GM18502 (cell line): ENCODE data around the gene TVP23B.
"Not testable (repeated sequence)": the region's sequence is repeated elsewhere in the genome, so short reads cannot be mapped to it uniquely, and the experiment has no call there.

Source experiments
- ATAC-seq: cut with Tn5 transposase; IDR thresholded peaks from one replicate; pipeline ENCODE4 v1.9.1; 2021; ENCODE audit warnings: mild to moderate bottlenecking; ENCODE audit not compliant: unreplicated experiment, poor library complexity

TVP23B gene

GRCh38 chr17:18786890-18787289, 5.9 kb downstream of the TVP23B start:
- ATAC-seq: not testable (repeated sequence)

GRCh38 chr17:18791402-18791801, 10.4 kb downstream of the TVP23B start:
- ATAC-seq: not testable (repeated sequence)

- ATAC-seq: not testable (repeated sequence)
These were observed 13.9 kb downstream of the TVP23B start for GRCh38 chr17:18794841-18795240.

- not testable (repeated sequence) for ATAC-seq
These were observed 15.9 kb downstream of the TVP23B start for GRCh38 chr17:18796887-18797286.

GRCh38 chr17:18803458-18804245, 22.7 kb downstream of the TVP23B start:
- ATAC-seq: not testable (repeated sequence)

GRCh38 chr17:18815924-18816323, 34.9 kb downstream of the TVP23B start:
- not testable (repeated sequence) for ATAC-seq

GRCh38 chr17:18816489-18817371, 35.7 kb downstream of the TVP23B start:
- not testable (repeated sequence) for ATAC-seq

GRCh38 chr17:18821430-18821829, 40.4 kb downstream of the TVP23B start:
- not testable (repeated sequence) for ATAC-seq

- not testable (repeated sequence) for ATAC-seq
These were observed 46.6 kb downstream of the TVP23B start for GRCh38 chr17:18827613-18828012.

GRCh38 chr17:18848501-18848900, 67.5 kb downstream of the TVP23B start:
- ATAC-seq: no peak

- ATAC-seq: no peak
These were observed 69.7 kb downstream of the TVP23B start for GRCh38 chr17:18850679-18851078.

GRCh38 chr17:18851201-18851600, 70.2 kb downstream of the TVP23B start:
- ATAC-seq: no peak

- no peak for ATAC-seq
These were observed 74.0 kb downstream of the TVP23B start for GRCh38 chr17:18854956-18855355.

GRCh38 chr17:18855831-18856569, 75.0 kb downstream of the TVP23B start:
- peak; percentile 78 for ATAC-seq
